IPS-18a (cell line): Measurements from ENCODE around the gene SPATS2L.

ENCODE experiments used
- H3K27ac ChIP-seq: one replicate; pipeline ENCODE4 v1.5.1; 2013; ENCODE audit warnings: low read length
- H3K27me3 ChIP-seq: one replicate; pipeline ENCODE4 v1.6.1; 2013; ENCODE audit warnings: mild to moderate bottlenecking, low read length; ENCODE audit not compliant: control insufficient read depth, insufficient read depth
- H3K36me3 ChIP-seq: one replicate; pipeline ENCODE4 v1.6.1; 2013; ENCODE audit warnings: low read depth, low read length; ENCODE audit not compliant: control insufficient read depth
- H3K4me1 ChIP-seq: one replicate; pipeline ENCODE4 v1.6.1; 2013; ENCODE audit warnings: low read depth, low read length; ENCODE audit not compliant: control insufficient read depth
- H3K4me3 ChIP-seq: one replicate; pipeline ENCODE4 v1.5.1; 2013; ENCODE audit warnings: low read length
- H3K9ac ChIP-seq: one replicate; pipeline ENCODE4 v1.6.1; 2013; ENCODE audit warnings: mild to moderate bottlenecking, low read length, moderate library complexity
- H3K9me3 ChIP-seq: one replicate; pipeline ENCODE4 v1.6.1; 2013; ENCODE audit warnings: low read depth, low read length; ENCODE audit not compliant: control insufficient read depth

The SPATS2L gene

GRCh38 chr2:200385063-200385635 lies 78.7 kb downstream of the SPATS2L start:
- H3K4me3 ChIP-seq = no peak overlapping the region
- H3K27ac ChIP-seq = no peak overlapping the region
- no peak overlapping the region for H3K9ac ChIP-seq
- H3K4me1 ChIP-seq = peaks cover 28% of the 10 kb centered on the region
- H3K9me3 ChIP-seq = no peaks in the 10 kb centered on the region
- peaks cover 13% of the 10 kb centered on the region for H3K36me3 ChIP-seq
- H3K27me3 ChIP-seq = no peaks in the 10 kb centered on the region

- Histone ChIP-seq H3K9ac (no peak overlapping the region), H3K27me3 (no peaks in the 10 kb centered on the region), H3K9me3 (no peaks in the 10 kb centered on the region), H3K4me1 (peaks cover 18% of the 10 kb centered on the region), H3K27ac (no peak overlapping the region), H3K4me3 (no peak overlapping the region), H3K36me3 (peaks cover 18% of the 10 kb centered on the region)
Measured at GRCh38 chr2:200393191-200393590, 86.7 kb downstream of the SPATS2L start.

- Histone ChIP-seq H3K27me3 (no peaks in the 10 kb centered on the region), H3K27ac (no peak overlapping the region), H3K4me1 (peaks cover 18% of the 10 kb centered on the region), H3K4me3 (no peak overlapping the region), H3K36me3 (peaks cover 16% of the 10 kb centered on the region), H3K9me3 (no peaks in the 10 kb centered on the region), H3K9ac (no peak overlapping the region)
Measured at GRCh38 chr2:200394045-200394444, 87.6 kb downstream of the SPATS2L start.

GRCh38 chr2:200396781-200397242 lies 90.3 kb downstream of the SPATS2L start:
- H3K9me3 ChIP-seq = no peaks in the 10 kb centered on the region
- H3K4me1 ChIP-seq = peaks cover 18% of the 10 kb centered on the region
- no peaks in the 10 kb centered on the region for H3K36me3 ChIP-seq
- no peak overlapping the region for H3K9ac ChIP-seq
- H3K27me3 ChIP-seq = no peaks in the 10 kb centered on the region
- H3K27ac ChIP-seq = no peak overlapping the region
- H3K4me3 ChIP-seq = no peak overlapping the region

- Histone ChIP-seq H3K9ac (no peak overlapping the region), H3K9me3 (no peaks in the 10 kb centered on the region), H3K36me3 (no peaks in the 10 kb centered on the region), H3K27me3 (no peaks in the 10 kb centered on the region), H3K27ac (no peak overlapping the region), H3K4me1 (peaks cover 18% of the 10 kb centered on the region), H3K4me3 (no peak overlapping the region)
Measured at GRCh38 chr2:200397785-200398184, 91.3 kb downstream of the SPATS2L start.

- no peaks in the 10 kb centered on the region for H3K36me3 ChIP-seq
- no peaks in the 10 kb centered on the region for H3K27me3 ChIP-seq
- H3K27ac ChIP-seq = no peak overlapping the region
- H3K4me3 ChIP-seq = no peak overlapping the region
- H3K4me1 ChIP-seq = peaks cover 17% of the 10 kb centered on the region
- H3K9ac ChIP-seq = no peak overlapping the region
- no peaks in the 10 kb centered on the region for H3K9me3 ChIP-seq
Measured at GRCh38 chr2:200399046-200399445, 92.6 kb downstream of the SPATS2L start.

GRCh38 chr2:200399636-200400035 lies 93.1 kb downstream of the SPATS2L start:
- no peaks in the 10 kb centered on the region for H3K9me3 ChIP-seq
- H3K36me3 ChIP-seq = no peaks in the 10 kb centered on the region
- H3K4me3 ChIP-seq = no peak overlapping the region
- peaks cover 11% of the 10 kb centered on the region for H3K4me1 ChIP-seq
- H3K27me3 ChIP-seq = no peaks in the 10 kb centered on the region
- no peak overlapping the region for H3K27ac ChIP-seq
- no peak overlapping the region for H3K9ac ChIP-seq

GRCh38 chr2:200403814-200404213 lies 97.3 kb downstream of the SPATS2L start:
- no peak overlapping the region for H3K9ac ChIP-seq

GRCh38 chr2:200404615-200405014 lies 98.1 kb downstream of the SPATS2L start:
- Histone ChIP-seq H3K27me3 (no peaks in the 10 kb centered on the region), H3K4me1 (peaks cover 4% of the 10 kb centered on the region), H3K36me3 (no peaks in the 10 kb centered on the region), H3K4me3 (no peak overlapping the region), H3K27ac (no peak overlapping the region), H3K9me3 (no peaks in the 10 kb centered on the region), H3K9ac (no peak overlapping the region)

More at GRCh38 chr2:200403814-200404213, 97.3 kb downstream of the SPATS2L start:
- Histone ChIP-seq H3K36me3 (no peaks in the 10 kb centered on the region), H3K4me1 (peaks cover 4% of the 10 kb centered on the region), H3K27me3 (no peaks in the 10 kb centered on the region), H3K9me3 (no peaks in the 10 kb centered on the region), H3K27ac (no peak overlapping the region), H3K4me3 (no peak overlapping the region)

- H3K4me1 ChIP-seq = peaks cover 4% of the 10 kb centered on the region
- no peaks in the 10 kb centered on the region for H3K36me3 ChIP-seq
- H3K9me3 ChIP-seq = no peaks in the 10 kb centered on the region
- H3K9ac ChIP-seq = no peak overlapping the region
- H3K27ac ChIP-seq = no peak overlapping the region
- H3K4me3 ChIP-seq = no peak overlapping the region
- no peaks in the 10 kb centered on the region for H3K27me3 ChIP-seq
Measured at GRCh38 chr2:200405599-200406298, 99.3 kb downstream of the SPATS2L start.

- Histone ChIP-seq H3K27me3 (no peaks in the 10 kb centered on the region), H3K4me3 (no peak overlapping the region), H3K27ac (no peak overlapping the region), H3K9me3 (no peaks in the 10 kb centered on the region), H3K36me3 (no peaks in the 10 kb centered on the region), H3K4me1 (peaks cover 4% of the 10 kb centered on the region), H3K9ac (no peak overlapping the region)
Measured at GRCh38 chr2:200406379-200406778, 99.9 kb downstream of the SPATS2L start.
